Measurements from ENCODE around the gene CNTLN.

CNTLN gene

GRCh38 chr9:17291766-17292165 is 156.9 kb downstream of the CNTLN start:
- H3K4me3 ChIP-seq (ENCODE audit: control insufficient read depth, low read depth, low read length) = no peak overlapping the region
- DNase-seq (ENCODE audit: low read depth) = peak; percentile 0
- TF ChIP-seq CTCF (IDR thresholded peaks at IDR 0.05; ENCODE audit: control insufficient read depth, insufficient read depth, low read depth, low read length, missing control alignments) = no peak

DNA sequence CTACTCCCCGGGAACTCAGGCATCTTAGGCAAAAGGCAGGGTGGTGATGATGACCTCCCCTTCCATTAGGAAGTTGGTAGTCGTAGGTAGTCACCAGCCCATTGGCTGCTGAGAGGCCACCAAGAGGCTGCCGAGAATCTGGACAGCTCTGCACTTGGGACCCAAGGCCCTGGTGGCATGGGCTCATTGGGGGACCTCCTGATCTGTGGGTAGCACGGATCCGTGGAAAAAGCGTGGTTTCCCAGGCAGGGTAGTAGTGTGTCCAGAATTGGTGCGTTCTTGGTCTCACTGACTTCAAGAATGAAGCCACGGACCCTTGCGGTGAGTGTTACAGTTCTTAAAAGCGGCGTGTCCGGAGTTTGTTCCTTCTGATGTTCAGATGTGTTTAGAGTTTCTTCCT is 158.8 kb downstream of the CNTLN start:
- H3K4me3 ChIP-seq (ENCODE audit: control insufficient read depth, low read depth, low read length) = no peak overlapping the region
- DNase-seq (ENCODE audit: low read depth) = no peak
- no peak for TF ChIP-seq CTCF (IDR thresholded peaks at IDR 0.05; ENCODE audit: control insufficient read depth, insufficient read depth, low read depth, low read length, missing control alignments)

DNA sequence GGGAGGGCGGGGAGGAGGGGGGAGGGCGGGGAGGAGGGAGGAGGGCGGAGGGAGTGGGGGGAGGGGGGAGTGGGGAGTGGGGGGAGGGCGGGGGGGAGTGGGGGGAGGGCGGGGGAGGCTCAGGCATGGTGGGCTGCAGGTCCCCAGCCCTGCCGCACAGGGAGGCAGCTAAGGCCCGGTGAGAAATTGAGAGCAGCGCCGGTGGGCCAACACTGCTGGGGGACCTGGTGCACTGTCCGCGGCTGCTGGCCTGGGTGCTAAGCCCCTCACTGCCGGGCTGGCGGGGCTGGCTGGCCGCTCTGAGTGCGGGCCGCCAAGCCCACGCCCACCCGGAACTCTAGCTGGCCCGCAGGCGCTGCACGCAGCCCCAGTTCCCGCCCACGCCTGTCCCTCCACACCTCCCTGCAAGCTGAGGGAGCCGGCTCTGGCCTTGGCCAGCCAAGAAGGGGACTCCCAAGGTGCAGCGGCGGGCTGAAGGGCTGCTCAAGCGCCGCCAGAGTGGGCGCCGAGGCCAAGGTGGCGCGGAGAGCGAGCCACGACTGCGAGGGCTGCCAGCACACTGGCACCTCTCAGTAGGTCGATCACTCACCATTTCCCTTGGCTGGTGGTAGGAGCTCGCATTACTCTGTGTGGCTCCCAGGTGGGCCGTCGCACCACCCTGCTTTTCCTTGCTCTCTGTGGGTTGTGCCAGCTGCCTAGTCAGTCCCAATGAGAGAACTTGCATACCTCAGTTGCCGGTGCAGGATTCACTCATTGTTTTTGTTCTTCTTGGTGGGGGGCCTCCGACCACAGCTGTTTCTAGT is 160.2 kb downstream of the CNTLN start:
- no peak overlapping the region for H3K4me3 ChIP-seq (ENCODE audit: control insufficient read depth, low read depth, low read length)
- TF ChIP-seq CTCF (IDR thresholded peaks at IDR 0.05; ENCODE audit: control insufficient read depth, insufficient read depth, low read depth, low read length, missing control alignments) = no peak
- no peak for DNase-seq (ENCODE audit: low read depth)

GRCh38 chr9:17315341-17315740 is 180.5 kb downstream of the CNTLN start:
- TF ChIP-seq CTCF (IDR thresholded peaks at IDR 0.05; ENCODE audit: control insufficient read depth, insufficient read depth, low read depth, low read length, missing control alignments) = no peak
- DNase-seq (ENCODE audit: low read depth) = no peak
- H3K4me3 ChIP-seq (ENCODE audit: control insufficient read depth, low read depth, low read length) = no peak overlapping the region

DNA sequence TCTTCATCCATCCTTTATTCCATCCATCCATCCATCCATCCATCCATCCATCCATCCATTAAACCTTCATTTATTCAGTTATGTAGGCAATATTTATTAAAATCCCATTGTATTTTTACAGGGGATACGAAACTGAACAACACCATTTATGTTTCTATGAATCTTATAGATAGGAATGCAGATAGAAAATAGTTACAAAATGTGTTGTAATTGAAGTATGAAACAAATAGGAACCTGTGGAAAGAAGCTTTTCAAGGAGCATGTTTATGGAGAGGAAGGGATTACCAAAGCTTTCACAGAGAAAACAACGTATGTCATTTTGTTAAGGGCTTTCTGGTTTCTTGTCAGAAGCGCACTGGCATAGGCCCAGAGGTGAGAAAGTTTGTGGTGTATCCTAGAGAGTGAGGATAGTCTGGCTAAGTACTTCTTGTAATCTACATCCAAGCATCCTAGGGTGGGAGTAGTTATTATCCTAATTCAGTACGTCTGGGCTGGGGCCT is 184.0 kb downstream of the CNTLN start:
- no peak for TF ChIP-seq CTCF (IDR thresholded peaks at IDR 0.05; ENCODE audit: control insufficient read depth, insufficient read depth, low read depth, low read length, missing control alignments)
- no peak for DNase-seq (ENCODE audit: low read depth)
- H3K4me3 ChIP-seq (ENCODE audit: control insufficient read depth, low read depth, low read length) = no peak overlapping the region

DNA sequence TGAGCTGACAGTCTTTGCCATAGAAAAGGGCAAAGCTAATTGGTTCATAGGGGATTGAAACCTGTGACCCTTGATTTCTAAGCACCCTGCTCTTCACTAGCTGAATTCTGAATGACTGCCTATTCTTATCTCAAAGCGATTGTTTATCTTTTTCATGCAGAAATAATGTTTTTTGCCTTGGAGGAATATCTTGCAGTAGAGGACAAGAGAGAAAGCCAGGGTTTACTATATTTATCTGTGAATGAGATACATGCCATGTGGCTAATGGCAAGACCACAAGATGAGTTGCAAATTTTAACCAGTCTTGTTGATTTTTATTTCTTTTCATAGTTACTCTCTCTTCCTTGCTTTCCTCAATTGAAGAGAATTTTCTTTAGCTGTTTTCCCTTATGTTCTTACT is 185.0 kb downstream of the CNTLN start:
- no peak for DNase-seq (ENCODE audit: low read depth)
- H3K4me3 ChIP-seq (ENCODE audit: control insufficient read depth, low read depth, low read length) = no peak overlapping the region
- TF ChIP-seq CTCF (IDR thresholded peaks at IDR 0.05; ENCODE audit: control insufficient read depth, insufficient read depth, low read depth, low read length, missing control alignments) = no peak
